Gastroesophageal sphincter (tissue), 3 donors: ENCODE results near the gene SLC26A3.
"Not testable (repeated sequence)": the region's sequence is repeated elsewhere in the genome, so short reads cannot be mapped to it uniquely, and the experiment has no call there.

Source experiments
- CTCF ChIP-seq, 4 experiments: fragments of 200-600 bp in 2 of 4; fragments of 450-650 bp in 2 of 4; sonication (generic) in 1 of 4; IDR thresholded peaks; one replicate each; pipeline ENCODE4 v1.5.1; 2017 to 2019; ENCODE audit warnings: antibody characterized with exemption in 4 of 4, mild to moderate bottlenecking in 2 of 4, moderate library complexity in 2 of 4
- POLR2AphosphoS5 ChIP-seq: sonication (generic); formaldehyde crosslinking; IDR thresholded peaks from one replicate; pipeline ENCODE4 v1.6.1; 2017; ENCODE audit warnings: antibody characterized with exemption

- not testable (repeated sequence) for TF ChIP-seq CTCF (IDR thresholded peaks at IDR 0.05); POLR2AphosphoS5
Measured at GRCh38 chr7:107848211-107848610, 45.2 kb upstream of the SLC26A3 start.
